Measurements from ENCODE around the gene CDKN2A. TPM values are rescaled to one million over a fixed set of nuclear protein-coding genes. Genes with fewer than 3 reads are reported as not detected.

CDKN2A gene
- polyA plus RNA-seq, 1 of the 3 experiments (the other 2 are of a cell fraction) = 41.4 TPM

- H3K36me3 ChIP-seq (replicated peaks in 1 of 2; ENCODE audit: control insufficient read depth in 1 of 2, insufficient read depth in 2 of 2, low read length in 1 of 2) = no peaks in the 10 kb centered on the region
- no peak for TF ChIP-seq MXI1 (IDR thresholded peaks at IDR 0.05; ENCODE audit: low read depth, low read length)
- no peak for TF ChIP-seq CTCF (IDR thresholded peaks at IDR 0.05)
- TF ChIP-seq MAX (IDR thresholded peaks at IDR 0.05; ENCODE audit: low read depth) = no peak
- TF ChIP-seq GATA2 (CRISPR knock-in tag; IDR thresholded peaks at IDR 0.05) = no peak
- no peak for TF ChIP-seq EZH2phosphoT487 (IDR thresholded peaks at IDR 0.05; ENCODE audit: borderline replicate concordance, low read depth)
- no peak for TF ChIP-seq TEAD4 (IDR thresholded peaks at IDR 0.05; ENCODE audit: borderline replicate concordance, insufficient read depth)
- no peak for TF ChIP-seq NFIC (IDR thresholded peaks at IDR 0.05; ENCODE audit: borderline replicate concordance)
- no peak for TF ChIP-seq RFX5 (IDR thresholded peaks at IDR 0.05; ENCODE audit: low read length)
- no peak for TF ChIP-seq IRF3 (IDR thresholded peaks at IDR 0.05; ENCODE audit: low read depth, low read length)
- TF ChIP-seq GABPA (IDR thresholded peaks at IDR 0.05; ENCODE audit: low read depth) = no peak
- no peak for TF ChIP-seq TCF12 (IDR thresholded peaks at IDR 0.05)
- no peak for TF ChIP-seq POLR2AphosphoS5 (IDR thresholded peaks at IDR 0.05; ENCODE audit: low read depth, low read length)
- TF ChIP-seq FOXJ3 (CRISPR knock-in tag; IDR thresholded peaks at IDR 0.05) = no peak
- TF ChIP-seq SMC3 (IDR thresholded peaks at IDR 0.05; ENCODE audit: low read depth, low read length) = no peak
- TF ChIP-seq EP300 (IDR thresholded peaks at IDR 0.05; ENCODE audit: borderline replicate concordance in 1 of 2, low read depth in 1 of 2, low read length in 1 of 2) = no peak
- no peak for TF ChIP-seq ELF1 (IDR thresholded peaks at IDR 0.05)
- TF ChIP-seq ZBTB33 (IDR thresholded peaks at IDR 0.05; ENCODE audit: borderline replicate concordance, low read depth) = no peak
- no peak for TF ChIP-seq NRF1 (IDR thresholded peaks at IDR 0.05; ENCODE audit: low read depth, low read length)
- no peaks in the 10 kb centered on the region for H3K9me2 ChIP-seq
- DNase-seq = no peak
- H3K4me1 ChIP-seq (ENCODE audit: control insufficient read depth in 1 of 2, insufficient read depth in 2 of 2, low read depth in 1 of 2, low read length in 1 of 2) = no peaks in the 10 kb centered on the region; a peak in 1 of 4 replicates
- no peak overlapping the region for H2AFZ ChIP-seq (ENCODE audit: low read depth)
- ChIA-PET CTCF (interaction anchor here (2.5 kb wide), 1 partner anchor 24 kb away, joined by 15 read pairs; the partner anchor contains the start of gene CDKN2B), POLR2A (no interaction called here)
- H3K4me3 ChIP-seq (ENCODE audit: low read depth in 2 of 2, low read length in 1 of 2) = no peak overlapping the region
- no peaks in the 10 kb centered on the region for H3K79me2 ChIP-seq (ENCODE audit: insufficient read depth)
- H4K20me1 ChIP-seq (ENCODE audit: insufficient read depth) = no peaks in the 10 kb centered on the region
- no peak overlapping the region for H3K4me2 ChIP-seq
- H3F3A ChIP-seq (replicated peaks; ENCODE audit: insufficient read depth) = no peaks in the 10 kb centered on the region
- no peak overlapping the region for H3K9ac ChIP-seq
- no peak overlapping the region for H3K27ac ChIP-seq (ENCODE audit: low read depth in 2 of 2, low read length in 1 of 2)
- no peaks in the 10 kb centered on the region for H3K9me3 ChIP-seq
- peaks cover 6% of the 10 kb centered on the region; the same call in 1 of the 2 replicates for H3K27me3 ChIP-seq (ENCODE audit: insufficient read depth)
Observed at GRCh38 chr9:21984101-21984500, 10.1 kb downstream of the CDKN2A start.

Data from SK-N-SH (cell line).